ENCODE data around the gene CHN1.

CHN1 gene

GRCh38 chr2:174924061-174924693 lies 81.0 kb downstream of the CHN1 start:
- DNase-seq (ENCODE audit: low read depth in 2 of 2): no peak

DNA sequence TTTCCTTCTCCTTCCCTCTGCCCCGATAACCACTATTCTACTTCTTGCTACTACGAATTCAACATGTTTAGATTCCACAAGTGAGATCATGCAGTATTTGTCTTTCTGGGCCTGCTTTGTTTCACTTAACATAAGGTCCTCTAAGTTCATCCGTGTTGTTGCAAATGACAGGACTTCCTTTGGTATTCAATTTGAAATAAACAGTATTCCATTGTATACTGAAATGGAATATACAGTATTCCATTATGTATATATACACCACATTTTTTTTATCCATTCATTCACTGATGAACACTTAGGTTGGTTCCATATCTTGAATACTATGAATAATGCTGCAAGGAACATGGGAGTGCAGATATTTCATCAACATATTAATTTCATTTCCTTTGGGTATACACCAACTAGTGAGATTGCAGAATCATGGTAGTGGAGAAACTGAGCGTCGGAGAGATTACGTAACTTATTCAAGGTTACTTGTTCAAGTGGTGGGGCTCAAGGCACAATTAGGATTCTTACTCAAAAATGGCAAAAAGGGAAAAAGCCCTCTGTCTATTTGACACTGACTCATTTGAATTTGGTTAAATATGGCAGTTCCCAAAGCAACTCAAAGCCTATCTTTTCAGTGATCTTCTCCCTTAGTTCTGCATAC lies 85.1 kb downstream of the CHN1 start:
- DNase-seq (ENCODE audit: low read depth in 2 of 2): no peak

DNA sequence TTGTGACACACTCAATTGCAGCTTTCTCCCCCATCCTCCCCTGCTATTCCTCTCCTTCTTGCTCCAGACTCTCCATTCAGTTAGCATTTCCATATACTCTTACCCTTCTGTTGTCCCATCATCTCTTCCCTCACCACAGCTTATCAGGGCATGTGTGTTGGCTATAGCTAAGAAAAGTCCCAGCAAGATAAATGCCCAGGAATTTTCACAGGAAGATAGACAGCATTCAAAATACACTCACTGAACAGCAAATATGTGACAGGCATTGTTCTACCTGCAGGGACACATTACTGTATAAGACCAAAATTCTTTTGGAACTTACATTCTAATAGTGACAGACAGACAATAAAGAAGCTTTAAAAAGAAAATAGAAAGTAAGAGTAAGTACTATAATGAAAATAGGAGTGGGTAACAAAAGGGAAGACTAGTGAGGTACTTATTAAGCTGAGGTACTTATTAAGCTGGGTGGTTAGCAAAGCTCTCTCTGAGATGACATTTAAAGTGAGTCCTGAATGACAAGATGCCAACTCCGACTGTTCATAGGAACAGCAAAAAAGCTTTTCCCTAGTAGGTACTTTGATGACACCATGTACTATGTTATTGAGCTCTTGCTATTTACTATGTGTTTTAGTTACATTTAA lies 86.2 kb downstream of the CHN1 start:
- DNase-seq (ENCODE audit: low read depth in 2 of 2): no peak

DNA sequence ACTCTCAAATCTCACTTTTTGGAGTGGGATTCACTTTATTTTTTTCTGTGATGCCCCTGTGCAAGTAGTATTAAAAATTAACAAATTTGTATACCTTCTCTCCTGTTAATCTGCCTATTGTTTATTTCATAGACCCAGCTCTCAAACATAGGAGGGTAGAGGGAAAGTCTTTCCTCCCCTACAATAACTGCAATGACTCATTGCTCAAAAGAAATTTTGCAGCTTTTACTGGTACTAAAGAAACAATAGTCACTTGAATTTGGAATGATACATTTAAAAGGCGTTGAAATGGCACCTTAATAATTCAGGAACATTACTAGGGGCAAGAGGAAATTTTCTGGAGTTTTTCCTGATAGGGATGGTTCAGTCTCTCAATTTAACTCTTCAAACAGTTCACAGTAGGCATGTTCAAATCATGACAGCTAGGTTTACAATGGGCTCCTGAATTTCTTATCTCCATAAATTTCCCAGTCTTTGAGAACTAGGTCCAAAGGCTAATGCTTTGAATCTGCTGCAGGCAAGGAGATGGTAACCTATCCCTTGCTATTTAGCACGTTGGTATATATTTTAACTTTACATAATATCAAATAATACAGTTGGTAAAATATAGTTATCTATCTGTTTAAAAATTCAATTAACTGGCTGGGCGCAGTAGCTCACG lies 88.8 kb downstream of the CHN1 start:
- no peak for DNase-seq (ENCODE audit: low read depth in 2 of 2)

DNA sequence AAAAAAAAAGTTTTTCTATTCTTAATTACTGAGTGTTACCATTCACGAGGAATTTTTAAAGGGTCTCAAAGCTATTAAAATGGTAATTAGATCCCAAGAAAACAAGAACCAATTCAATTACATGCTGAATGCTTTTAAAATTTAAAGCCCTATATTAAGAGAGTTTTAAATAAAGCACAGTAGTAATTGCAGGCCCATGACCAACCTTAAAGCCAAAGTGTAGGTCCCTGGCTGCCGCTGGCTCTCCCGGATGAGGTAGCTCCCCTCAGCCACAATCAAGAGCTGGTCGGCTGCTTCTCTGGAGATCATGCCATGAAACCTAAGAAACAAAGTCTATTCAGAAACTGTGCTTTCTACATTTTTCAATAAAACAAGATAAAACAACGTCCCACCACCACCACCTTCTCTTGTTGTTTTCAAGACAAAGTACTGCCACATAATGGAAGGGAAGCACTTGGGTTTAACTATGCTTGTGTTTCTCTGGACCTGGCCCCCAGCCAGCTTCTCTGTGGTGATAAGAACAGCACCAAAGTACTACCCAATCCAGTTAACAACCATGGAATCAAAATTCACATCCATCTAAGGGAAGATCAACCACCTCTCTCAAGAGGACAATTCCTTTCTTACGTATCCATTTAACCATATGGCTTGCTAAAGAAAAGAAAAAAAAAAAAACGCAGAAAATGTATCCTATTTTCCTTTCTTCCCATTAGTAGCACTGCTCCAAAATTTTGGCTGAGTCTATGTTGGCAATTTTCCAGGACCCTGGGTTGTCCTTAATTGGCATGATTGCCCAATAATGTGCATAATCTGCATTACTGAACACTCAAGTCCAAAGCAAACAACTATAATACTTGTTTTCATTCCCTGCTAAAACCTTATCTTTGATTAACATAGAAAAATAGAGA lies 90.1 kb downstream of the CHN1 start:
- DNase-seq (ENCODE audit: low read depth in 2 of 2): no peak

DNA sequence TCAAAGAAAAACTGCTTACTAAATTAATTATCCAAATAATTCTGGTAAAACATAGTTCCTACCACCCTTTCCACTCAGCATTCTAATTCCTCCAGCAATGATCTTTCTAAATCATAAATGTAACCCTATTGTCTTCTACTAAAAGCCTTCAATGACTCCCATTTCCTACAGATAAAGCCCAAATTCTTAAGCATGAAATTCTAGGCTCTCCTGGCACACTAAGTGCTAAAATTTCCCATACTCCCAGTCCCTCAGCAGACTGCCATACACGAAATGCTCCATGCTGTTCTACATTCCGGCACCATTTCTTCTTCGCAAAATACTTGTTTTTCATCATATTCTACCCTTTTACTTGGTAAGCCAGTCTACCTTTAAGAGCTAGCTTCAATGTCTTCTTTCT lies 96.9 kb downstream of the CHN1 start:
- no peak for DNase-seq (ENCODE audit: low read depth in 2 of 2)

GRCh38 chr2:174903264-174903556 lies 102.0 kb downstream of the CHN1 start:
- no peak for DNase-seq (ENCODE audit: low read depth in 2 of 2)

DNA sequence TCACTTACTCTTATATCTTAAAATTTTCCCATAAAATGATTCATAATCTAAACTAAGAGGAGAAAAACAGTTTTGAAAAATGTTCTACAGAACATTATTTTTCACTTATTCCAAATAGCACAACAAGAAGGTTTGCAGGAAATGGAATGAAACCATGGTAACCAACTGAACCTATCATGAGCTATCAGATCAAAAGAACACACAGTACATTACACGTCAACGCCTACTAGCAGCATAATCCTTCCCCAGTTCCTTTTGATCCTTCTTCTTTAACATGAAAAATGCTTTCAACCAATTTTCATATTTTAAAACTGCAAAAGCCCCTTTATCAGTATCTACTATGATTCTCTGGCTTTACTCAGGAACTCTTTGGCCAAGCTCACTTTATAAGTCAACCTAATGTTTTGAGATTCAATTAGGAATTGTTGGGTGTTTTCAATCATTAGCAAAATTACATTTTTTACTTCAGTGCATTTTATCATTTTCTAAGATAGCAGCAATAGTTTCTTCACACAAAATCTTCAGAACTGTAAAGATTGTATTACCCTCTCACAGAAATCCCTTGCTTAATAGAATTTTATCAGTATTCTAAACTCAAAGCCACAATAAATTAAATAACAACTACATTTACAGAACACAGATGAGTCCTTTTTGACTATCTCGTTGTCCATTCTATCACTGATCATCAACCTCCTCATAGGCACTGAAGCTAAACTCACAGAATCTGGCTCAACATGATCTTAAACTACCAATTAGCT lies 102.5 kb downstream of the CHN1 start:
- no peak for DNase-seq (ENCODE audit: low read depth in 2 of 2)

GRCh38 chr2:174901075-174901474 lies 104.1 kb downstream of the CHN1 start:
- peak in 1 of 2 experiments; percentile 2 for DNase-seq (ENCODE audit: low read depth in 2 of 2)

DNA sequence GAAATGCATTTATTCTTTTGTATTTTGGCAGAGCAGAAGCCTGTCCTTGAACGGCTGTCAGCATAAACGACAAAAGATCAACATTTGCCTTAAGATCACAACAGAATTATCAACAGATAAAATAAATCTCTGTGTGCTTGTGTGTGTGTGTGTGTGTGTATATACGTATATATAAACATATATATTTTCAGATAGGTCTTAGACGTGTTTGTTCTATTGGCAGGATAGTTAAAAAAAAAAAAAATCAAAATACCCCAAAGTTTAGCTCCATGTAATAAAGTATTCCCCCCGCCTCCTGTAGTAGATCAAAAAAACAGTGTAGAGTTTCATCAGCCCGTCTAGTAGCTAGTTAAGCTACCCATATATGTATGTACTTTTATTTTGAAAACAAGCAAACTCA lies 107.9 kb downstream of the CHN1 start:
- no peak for DNase-seq (ENCODE audit: low read depth in 2 of 2)

- no peak for DNase-seq (ENCODE audit: low read depth in 2 of 2)
These were observed 112.2 kb downstream of the CHN1 start for GRCh38 chr2:174893018-174893417.

GRCh38 chr2:174892546-174892945 lies 112.6 kb downstream of the CHN1 start:
- DNase-seq (ENCODE audit: low read depth in 2 of 2): no peak

- no peak for DNase-seq (ENCODE audit: low read depth in 2 of 2)
These were observed 116.4 kb downstream of the CHN1 start for GRCh38 chr2:174888646-174889271.

GRCh38 chr2:174888146-174888545 lies 117.0 kb downstream of the CHN1 start:
- no peak for DNase-seq (ENCODE audit: low read depth in 2 of 2)

GRCh38 chr2:174882416-174882815 lies 122.8 kb downstream of the CHN1 start:
- DNase-seq (ENCODE audit: low read depth in 2 of 2): no peak

DNA sequence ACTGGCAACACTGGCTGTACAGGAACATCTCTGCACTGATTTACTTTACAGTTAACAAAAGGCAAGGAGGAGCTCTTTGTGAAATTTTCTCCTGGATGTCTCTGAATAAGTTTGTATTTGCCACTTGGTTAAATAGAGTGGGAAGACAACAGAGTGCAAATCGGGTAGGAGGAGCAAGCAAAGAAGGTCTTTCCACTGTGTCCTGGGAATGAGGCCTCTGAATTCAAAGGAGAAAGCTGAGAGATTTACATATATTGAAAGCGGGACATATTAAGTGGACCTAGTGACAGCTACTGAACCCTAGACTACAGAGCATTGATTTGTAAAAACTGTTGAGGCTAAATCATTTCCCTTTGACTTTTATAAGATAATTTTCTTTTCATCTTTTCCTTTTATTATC lies 123.5 kb downstream of the CHN1 start:
- no peak for DNase-seq (ENCODE audit: low read depth in 2 of 2)

DNA sequence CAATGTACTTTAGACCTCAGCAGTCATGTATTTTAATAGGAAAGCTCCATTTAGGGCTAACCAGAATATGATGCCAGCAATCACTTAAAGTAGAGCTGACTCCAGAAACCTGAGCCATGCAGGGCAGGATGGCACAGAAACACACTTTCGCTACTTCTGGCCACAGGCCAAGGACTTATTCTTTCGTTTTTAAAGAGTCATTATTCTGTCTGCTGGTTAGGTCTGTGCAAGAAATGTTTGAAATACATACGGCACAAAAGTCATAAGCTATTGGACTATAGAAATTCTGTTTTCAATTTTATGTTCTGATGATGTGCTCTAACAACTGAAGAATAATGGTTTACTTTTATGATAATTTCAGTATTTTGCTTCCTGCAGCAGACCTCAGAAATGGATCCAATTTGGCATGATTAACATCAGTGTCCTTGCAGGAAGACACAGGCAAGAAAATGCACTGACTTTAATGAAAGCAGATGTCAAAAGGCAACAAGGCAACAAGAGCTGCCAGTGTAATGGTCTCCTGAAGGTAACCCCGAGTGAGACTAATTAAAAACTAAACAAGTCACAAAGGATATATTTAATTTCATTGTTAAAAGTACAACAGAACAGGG lies 126.5 kb downstream of the CHN1 start:
- no peak for DNase-seq (ENCODE audit: low read depth in 2 of 2)

DNA sequence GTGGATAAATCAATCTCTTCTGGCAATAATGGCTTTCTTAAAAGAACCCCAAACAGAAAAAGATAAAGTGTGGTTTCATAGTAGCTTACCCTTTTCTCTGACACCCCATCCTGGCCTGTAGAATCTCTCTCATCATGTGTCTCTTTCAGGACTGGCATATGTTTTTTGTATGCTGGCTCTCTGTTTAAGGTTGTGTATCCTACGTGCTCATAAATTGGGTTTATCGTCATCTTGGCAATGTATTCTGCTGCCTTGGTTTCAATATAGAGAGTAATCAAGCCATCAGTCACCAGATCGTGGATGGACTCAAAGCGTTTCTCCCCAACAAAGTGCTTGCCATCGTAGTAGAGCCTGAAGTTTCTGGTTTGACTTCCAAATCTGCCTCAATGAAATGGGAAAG lies 127.4 kb downstream of the CHN1 start:
- no peak for DNase-seq (ENCODE audit: low read depth in 2 of 2)

- DNase-seq (ENCODE audit: low read depth in 2 of 2): no peak
These were observed 127.9 kb downstream of the CHN1 start for GRCh38 chr2:174877301-174877700.

DNA sequence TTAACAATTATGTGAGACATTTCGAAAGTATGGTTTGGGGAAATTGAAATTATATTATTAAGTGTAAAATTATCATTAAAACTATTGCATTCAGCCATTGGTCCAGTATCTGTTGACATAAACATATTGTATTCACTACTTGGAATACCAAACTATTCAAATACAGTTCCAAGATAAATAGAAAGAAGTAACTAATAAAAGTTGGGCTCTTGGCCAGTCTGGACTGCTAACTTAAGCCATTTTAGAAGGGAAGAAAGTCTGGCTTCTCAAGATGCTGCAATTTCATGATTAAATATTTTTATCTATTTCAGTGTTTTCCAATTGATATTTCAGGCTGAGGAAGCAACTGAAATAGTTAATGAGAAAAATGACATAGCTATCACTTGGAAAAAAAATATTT lies 131.1 kb downstream of the CHN1 start:
- no peak for DNase-seq (ENCODE audit: low read depth in 2 of 2)

All from stimulated activated CD4-positive, alpha-beta T cell treated with anti-CD3 and anti-CD28 coated beads, Interleukin-12 subunit alpha, Interleukin-12 subunit beta, amount 100 ng/mL, for 24 hours (primary cell).